Stimulated activated naive CD8-positive, alpha-beta T cell treated with anti-CD3 and anti-CD28 coated beads, Interleukin-15, Interleukin-2, amounts not matched to agents 100 U/mL and 50 U/mL, for 24 hours (primary cell): ENCODE data around the gene NTN3.

Source experiments
- ATAC-seq: fragments of 150-1000 bp; cut with Tn5 transposase; one replicate; pipeline ENCODE4 v1.10.0; 2021
- DNase-seq: peaks from one replicate; pipeline ENCODE4 v3.0.0; 2021

Gene NTN3

DNA sequence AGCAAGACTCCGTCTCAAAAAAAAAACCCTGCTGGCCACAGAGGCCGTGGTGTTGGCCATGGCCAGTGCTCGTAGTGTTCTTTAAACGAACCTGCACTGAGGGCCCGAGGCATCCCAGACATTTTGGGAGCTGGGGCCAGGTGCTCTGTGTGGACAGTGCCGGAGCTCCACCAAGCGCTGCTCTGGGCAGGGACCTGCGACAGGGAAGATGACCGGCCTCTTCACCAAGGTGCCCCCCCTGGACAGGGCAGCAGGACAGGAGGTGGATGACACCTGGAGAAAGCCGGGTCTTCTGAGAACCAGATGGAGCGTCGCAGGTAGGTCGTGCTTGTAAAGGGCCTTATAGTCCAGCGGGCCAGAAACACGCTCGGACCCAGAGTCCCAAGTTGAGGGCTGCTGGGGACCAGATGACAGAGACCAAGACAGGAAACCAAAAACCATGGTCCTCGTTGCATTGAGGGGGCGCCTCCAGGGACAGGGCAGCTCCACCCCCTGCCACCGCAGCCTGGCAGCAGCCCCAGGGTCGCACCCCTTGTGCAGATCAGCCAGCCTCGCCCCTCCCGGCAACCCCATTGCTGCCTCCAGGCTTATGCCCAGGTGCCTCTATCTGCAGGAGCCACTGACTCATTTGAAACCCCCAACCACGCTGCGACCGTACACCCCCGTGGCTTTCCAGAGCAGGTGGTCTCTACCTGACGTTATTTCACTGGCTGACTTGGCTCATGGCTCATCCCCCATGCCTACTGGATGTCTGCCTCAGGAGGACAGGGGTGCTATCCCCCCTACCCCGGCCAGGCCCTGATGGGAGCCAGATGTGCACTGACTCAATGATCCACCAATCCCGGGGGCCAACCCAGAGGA, 4.2 kb upstream of the NTN3 start:
- DNase-seq = peak; percentile 30
- ATAC-seq = peak; percentile 2

- DNase-seq (peak; percentile 48), ATAC-seq (peak; percentile 17)
Observed at GRCh38 chr16:2467528-2468232, 3.4 kb upstream of the NTN3 start.

GRCh38 chr16:2468233-2468724, 2.8 kb upstream of the NTN3 start:
- peak; percentile 40 for DNase-seq
- no peak for ATAC-seq

DNA sequence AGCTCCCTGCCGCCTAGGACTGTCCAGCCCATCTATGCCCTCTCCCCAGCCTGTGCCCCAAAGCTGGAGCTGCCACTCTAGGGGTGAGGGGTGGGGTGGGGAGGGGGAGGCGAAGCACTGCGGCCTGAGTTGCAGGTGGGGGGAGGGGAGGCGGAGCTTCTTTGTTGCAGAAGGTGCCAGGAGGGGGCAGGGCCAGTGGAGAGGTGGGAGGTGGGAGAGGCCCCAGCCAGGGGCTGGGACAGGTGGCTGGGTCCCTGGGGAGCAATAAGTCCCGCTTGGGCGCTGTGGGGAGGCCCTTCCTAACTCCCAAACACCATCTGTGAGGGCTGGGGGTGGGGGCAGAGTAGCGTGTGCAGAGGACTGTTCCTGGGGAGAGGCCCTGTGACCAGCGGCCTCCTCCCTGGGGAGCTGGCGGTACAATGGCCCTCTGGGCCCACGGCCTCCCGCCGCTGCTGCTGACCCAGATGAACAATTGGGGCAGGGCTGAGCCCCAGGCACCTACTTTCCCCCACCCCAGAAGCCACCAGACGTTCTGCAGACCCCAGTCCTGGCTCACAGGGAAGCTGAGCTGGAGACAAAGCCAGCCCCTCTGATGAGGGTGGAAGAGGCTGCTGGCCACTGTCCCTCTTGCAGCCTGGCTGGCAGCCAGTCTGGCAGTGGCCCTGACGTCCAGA, 2.2 kb upstream of the NTN3 start:
- ATAC-seq = no peak
- DNase-seq = peak; percentile 31

DNA sequence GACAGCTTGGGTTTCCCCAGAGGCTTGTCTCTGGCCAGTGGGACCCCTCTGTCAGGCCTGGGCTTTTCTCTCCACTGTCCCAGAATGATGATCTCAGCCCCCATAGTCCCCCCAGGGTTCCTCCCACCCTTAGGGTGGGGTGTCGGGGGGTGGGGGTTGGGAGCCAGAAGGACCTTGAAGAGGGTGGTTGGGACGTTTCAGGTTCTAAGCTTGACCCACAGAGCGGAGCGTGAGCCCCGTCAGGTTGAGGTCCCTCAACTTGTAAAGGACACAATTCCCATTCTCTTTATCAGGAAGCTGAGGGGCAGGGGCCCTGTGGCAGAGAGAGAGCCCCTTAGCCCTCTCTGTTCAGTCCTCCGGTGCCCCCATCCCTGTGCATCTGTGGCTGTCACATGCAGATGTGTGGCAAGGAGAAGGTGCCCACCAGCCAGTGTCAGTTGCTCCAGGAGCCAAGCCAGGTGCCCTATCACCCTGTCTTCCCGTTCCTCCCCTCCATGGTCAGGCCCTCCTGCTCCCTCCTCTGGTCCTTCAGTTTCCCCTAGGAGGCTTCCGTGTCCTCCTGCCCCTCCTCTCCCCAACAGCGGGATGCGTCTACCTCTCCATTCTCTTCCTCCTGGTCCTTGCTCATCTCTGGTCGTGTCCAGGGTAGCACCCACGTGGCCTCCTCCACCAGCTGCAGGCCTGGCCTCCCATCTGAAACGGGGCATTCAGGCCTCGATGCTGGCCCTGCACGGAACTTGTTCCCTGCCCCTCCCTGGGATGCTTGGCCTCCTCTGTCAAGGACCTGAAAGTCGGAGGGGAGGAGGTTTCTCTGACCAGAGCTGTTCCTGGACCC, 1.5 kb upstream of the NTN3 start:
- DNase-seq = no peak
- ATAC-seq = no peak

DNA sequence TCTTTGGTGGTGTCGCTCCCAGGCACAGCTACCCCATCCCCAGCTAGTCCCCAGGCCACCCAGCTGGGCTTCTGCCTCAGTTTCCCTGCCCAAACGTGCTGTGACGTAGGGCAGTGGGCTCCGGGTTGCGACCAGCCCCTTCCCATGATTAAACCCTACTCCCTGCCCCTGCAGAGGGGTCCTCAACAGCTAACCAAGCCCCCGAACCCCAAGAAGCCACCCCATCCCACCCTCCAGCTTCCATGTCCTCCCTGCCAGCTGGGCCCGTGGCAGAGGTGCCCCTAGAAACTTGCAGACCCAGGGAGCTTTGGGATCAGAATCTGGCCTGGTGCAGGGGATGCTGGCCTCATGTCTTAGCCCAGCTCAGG, 879 bp upstream of the NTN3 start:
- no peak for ATAC-seq
- DNase-seq = no peak

DNA sequence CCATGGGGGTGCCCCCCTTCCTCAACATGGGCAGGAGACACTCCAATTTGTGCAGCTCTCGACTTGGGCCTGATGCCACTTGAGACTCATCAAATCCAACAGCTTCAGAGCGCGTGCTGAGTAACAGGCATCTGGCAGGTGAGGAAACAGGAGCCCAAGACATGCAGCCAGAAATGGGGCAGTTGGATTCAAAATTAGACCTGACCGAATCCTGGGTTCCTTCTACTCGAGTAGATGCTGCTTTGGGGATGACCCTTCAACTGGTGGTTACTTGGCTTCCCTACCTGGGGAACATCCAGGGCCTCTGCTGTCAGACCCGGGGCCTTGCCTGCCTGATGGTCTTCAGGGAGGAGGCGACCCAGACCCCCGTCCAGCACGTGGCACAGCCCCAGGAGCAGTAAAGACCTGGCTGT, 488 bp upstream of the NTN3 start:
- DNase-seq (no peak), ATAC-seq (no peak)

- no peak for DNase-seq
- ATAC-seq = no peak
Observed at GRCh38 chr16:2471653-2472487, 773 bp downstream of the NTN3 start.

DNA sequence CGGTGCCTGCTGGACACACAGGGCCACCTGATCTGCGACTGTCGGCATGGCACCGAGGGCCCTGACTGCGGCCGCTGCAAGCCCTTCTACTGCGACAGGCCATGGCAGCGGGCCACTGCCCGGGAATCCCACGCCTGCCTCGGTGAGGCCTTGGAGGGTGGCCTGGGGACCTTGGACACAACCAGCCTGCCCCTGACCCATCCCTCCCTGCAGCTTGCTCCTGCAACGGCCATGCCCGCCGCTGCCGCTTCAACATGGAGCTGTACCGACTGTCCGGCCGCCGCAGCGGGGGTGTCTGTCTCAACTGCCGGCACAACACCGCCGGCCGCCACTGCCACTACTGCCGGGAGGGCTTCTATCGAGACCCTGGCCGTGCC, 1.4 kb downstream of the NTN3 start:
- ATAC-seq (no peak), DNase-seq (no peak)

DNA sequence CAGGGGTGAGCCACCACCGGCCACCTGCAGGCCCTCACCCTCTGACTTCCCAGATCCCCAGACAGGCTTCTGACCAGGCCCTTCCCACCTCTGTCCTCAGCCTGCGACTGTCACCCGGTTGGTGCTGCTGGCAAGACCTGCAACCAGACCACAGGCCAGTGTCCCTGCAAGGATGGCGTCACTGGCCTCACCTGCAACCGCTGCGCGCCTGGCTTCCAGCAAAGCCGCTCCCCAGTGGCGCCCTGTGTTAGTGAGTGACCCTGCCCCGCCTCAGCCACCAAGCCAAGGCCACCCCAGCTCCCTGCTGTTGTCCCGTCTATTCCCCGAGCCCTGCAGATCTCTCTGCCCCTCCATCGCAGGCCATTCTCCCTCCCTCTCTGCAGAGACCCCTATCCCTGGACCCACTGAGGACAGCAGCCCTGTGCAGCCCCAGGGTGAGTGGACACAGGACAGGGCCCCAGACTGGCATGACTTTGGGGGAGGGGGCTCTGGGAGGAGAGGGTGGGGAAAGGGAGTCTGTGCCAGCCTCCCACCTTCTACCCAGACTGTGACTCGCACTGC, 1.9 kb downstream of the NTN3 start:
- ATAC-seq = no peak
- DNase-seq = no peak

DNA sequence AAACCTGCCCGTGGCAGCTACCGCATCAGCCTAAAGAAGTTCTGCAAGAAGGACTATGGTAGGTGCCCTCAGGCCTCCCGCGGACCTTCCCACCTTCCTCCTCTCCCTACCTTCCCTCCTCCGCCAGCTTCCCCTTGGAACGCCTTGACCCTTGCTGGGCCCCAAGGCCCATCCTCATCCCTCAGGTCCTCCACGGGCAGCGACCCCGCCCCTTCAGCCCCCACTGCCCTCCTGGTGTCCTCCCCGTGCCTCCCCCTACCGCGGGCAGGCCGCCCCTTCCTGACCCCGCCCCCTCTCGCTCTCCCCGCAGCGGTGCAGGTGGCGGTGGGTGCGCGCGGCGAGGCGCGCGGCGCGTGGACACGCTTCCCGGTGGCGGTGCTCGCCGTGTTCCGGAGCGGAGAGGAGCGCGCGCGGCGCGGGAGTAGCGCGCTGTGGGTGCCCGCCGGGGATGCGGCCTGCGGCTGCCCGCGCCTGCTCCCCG, 2.4 kb downstream of the NTN3 start:
- ATAC-seq = no peak
- DNase-seq = peak; percentile 45

- peak; percentile 66 for DNase-seq
- ATAC-seq = peak; percentile 52
Observed at GRCh38 chr16:2473999-2474876, 3.1 kb downstream of the NTN3 start.

DNA sequence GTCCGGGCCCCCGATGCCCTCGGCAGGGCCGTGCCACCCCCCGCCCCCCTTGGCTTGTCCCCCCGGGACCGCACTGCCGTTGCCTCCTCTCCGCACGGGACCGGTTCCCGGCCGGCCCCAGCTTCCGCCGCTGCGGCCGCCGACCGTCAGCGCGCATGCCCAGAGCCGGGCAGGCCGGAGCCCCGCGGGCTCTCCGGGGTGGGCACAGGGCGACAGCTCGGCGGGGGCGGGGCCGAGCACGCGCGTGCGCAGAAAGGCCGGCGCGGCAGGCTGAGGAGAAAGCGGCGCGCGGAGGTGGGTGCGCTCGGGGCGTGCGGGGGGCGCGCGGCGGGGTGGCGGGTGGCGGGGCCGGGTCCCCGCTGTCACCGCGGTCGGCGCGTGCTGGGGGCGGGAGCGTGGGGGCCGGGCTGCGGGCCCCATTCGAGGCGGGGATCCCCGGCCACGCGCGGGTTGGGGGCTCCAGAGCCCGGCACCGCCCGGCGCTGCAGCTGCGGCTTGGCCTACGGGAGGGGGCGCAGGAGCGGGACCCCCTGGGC, 3.8 kb downstream of the NTN3 start, which contains the start of gene TBC1D24:
TBC1D24 (plus strand) TSS at position 251 of the 536 bp plus-strand sequence. CDS start 21,022 bp downstream, outside the sequence.
- ATAC-seq = peak; percentile 66
- DNase-seq = peak; percentile 92

- DNase-seq (peak; percentile 58), ATAC-seq (peak; percentile 48)
Observed at GRCh38 chr16:2475413-2476344, 4.6 kb downstream of the NTN3 start.

GRCh38 chr16:2476345-2476720, 5.2 kb downstream of the NTN3 start:
- ATAC-seq = no peak
- no peak for DNase-seq

DNA sequence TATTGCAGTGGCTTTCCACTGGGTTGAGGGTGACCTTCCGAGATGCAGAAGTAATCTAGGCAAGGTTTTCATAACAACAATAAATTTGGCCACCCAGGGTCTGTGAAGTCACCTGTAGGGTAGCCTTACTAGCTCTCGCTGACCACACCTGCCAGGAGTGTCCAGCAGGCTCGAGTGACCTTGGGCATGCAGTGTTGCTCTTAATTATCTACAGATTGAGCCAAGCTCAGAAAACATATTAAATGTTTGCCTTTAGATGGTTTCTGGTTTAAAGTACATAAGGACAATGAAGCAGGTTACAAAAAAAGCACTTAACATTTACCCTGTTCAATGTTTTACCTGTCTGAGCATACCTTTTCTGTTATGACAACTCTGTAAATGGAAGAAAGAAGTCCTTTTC, 5.6 kb downstream of the NTN3 start:
- DNase-seq (no peak), ATAC-seq (no peak)

- no peak for ATAC-seq
Observed at GRCh38 chr16:2477327-2477726, 6.2 kb downstream of the NTN3 start.

DNA sequence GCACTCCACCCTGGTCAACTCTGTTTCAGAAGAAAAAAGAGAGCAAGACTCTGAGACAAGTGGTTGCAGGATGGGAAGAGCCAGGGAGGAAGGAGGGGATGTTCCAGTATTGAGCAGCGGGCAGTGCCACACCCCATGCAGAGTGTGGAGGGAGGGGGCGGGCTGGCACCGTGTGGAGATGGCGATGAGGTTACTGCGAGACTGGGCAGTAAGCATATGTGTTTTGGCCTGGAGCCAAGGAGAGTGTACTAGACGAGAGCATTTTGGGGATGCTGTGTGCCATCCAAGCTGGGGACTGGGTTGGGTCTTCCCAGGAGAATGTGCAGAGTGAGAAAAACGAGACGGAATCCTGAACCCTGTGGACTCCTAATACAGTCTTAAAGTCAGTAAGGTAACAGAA, 7.2 kb downstream of the NTN3 start:
- DNase-seq = no peak
- no peak for ATAC-seq

More at GRCh38 chr16:2477327-2477726, 6.2 kb downstream of the NTN3 start:
- DNase-seq = no peak
